Large intestine (tissue), 3 donors: Measurements from ENCODE around the gene TMEM87A. TPM values are rescaled to one million over a fixed set of nuclear protein-coding genes. Genes with fewer than 3 reads are reported as not detected.

Experiments
- DNase-seq, 2 donors: peaks; one replicate each; pipeline versions ENCODE4 v3.0.0 to v3.0.0-alpha.2; 2013
- H3K27ac ChIP-seq: one replicate; pipeline ENCODE4 v1.5.1; 2013; ENCODE audit warnings: low read length
- H3K27me3 ChIP-seq: 2 replicates; pipeline ENCODE4 v1.6.1; 2013; ENCODE audit warnings: low read length; ENCODE audit not compliant: control insufficient read depth, insufficient read depth
- H3K36me3 ChIP-seq: 2 replicates; pipeline ENCODE4 v1.6.1; 2013; ENCODE audit warnings: low read length; ENCODE audit not compliant: control insufficient read depth, insufficient read depth
- H3K4me1 ChIP-seq: one replicate; pipeline ENCODE4 v1.6.1; 2013; ENCODE audit warnings: low read length; ENCODE audit not compliant: control insufficient read depth, insufficient read depth
- H3K4me3 ChIP-seq: one replicate; pipeline ENCODE4 v1.5.1; 2013; ENCODE audit warnings: low read length
- H3K9me3 ChIP-seq: one replicate; pipeline ENCODE4 v1.6.1; 2013; ENCODE audit warnings: mild to moderate bottlenecking, low read depth, low read length, moderate library complexity; ENCODE audit not compliant: control insufficient read depth
- WGBS: methylation state at CpG from one replicate; pipeline ENCODE4 v1.1.5; 2013; ENCODE audit warnings: low lambda C conversion rate; ENCODE audit not compliant: insufficient coverage; 5-methylcytosine and 5-hydroxymethylcytosine counted together
- polyA plus RNA-seq: library from polyadenylated mRNA; unstranded; fragments of 120-200 nt; gene quantifications from one replicate; pipeline ENCODE4 v1.2.1, GENCODE V29; 2013

TMEM87A gene
- polyA plus RNA-seq, 1 donor, result 55.9 TPM

DNA sequence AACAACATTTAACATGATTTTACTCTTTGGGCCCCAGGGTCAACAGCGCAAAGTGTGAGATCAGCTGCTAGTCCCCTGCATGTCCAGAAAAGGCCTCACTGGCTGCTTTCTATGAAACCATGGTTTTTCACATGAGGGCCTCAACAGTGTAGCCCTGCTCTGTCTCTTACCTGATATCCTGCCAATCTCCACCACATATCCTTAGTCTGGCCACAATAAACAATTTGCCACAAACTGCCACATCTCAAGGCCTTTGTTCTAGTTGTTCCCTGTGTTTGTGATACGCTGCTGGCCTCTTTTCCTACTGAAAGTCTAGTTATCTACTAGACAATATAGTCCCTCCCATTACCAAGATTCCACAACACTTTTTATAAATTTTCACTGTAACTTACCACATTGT is 82.9 kb downstream of the TMEM87A start:
- Histone ChIP-seq H3K4me1 (no peaks in the 10 kb centered on the region), H3K9me3 (no peaks in the 10 kb centered on the region), H3K27me3 (no peaks in the 10 kb centered on the region), H3K4me3 (no peak overlapping the region), H3K36me3 (peaks cover 59% of the 10 kb centered on the region), H3K27ac (no peak overlapping the region)
- 90% methylated on average over 2 of the region's 2 CpGs for WGBS
- DNase-seq, result no peak

DNA sequence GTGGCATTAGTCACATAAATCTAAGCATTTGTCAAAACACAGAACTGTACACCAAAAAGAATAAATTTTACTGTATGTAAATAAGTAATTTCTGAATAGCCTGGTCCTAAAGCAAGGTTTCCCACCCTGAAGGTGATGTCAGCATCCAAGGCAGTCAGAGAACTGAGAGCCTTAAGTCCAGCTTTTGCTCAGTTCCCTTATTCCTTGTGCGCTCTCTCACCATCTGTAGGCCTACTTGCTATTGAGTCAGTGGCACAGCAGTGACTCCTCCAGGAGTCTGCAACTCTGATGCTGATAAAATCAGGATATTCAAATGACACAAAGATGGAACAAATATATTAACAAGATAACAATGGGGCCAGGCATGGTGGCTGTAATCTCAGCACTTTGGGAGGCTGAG is 87.4 kb downstream of the TMEM87A start:
- Histone ChIP-seq H3K27me3 (no peaks in the 10 kb centered on the region), H3K4me1 (no peaks in the 10 kb centered on the region), H3K9me3 (no peaks in the 10 kb centered on the region), H3K36me3 (peaks cover 78% of the 10 kb centered on the region), H3K4me3 (no peak overlapping the region), H3K27ac (no peak overlapping the region)
- WGBS, result no CpG with 5 or more reads among the region's 1 CpG
- DNase-seq, result no peak

GRCh38 chr15:42184736-42185135 is 88.5 kb downstream of the TMEM87A start:
- 100% methylated on average over 3 of the region's 4 CpGs for WGBS
- no peak overlapping the region for H3K4me3 ChIP-seq
- no peaks in the 10 kb centered on the region for H3K27me3 ChIP-seq
- no peak overlapping the region for H3K27ac ChIP-seq
- H3K9me3 ChIP-seq, result no peaks in the 10 kb centered on the region
- H3K4me1 ChIP-seq, result no peaks in the 10 kb centered on the region
- no peak for DNase-seq
- peaks cover 77% of the 10 kb centered on the region for H3K36me3 ChIP-seq

- Histone ChIP-seq H3K9me3 (no peaks in the 10 kb centered on the region), H3K4me3 (no peak overlapping the region), H3K4me1 (no peaks in the 10 kb centered on the region), H3K27ac (no peak overlapping the region), H3K27me3 (no peaks in the 10 kb centered on the region), H3K36me3 (peaks cover 79% of the 10 kb centered on the region)
- no peak for DNase-seq
- WGBS, result no CpG with 5 or more reads among the region's 5 CpGs
Measured at GRCh38 chr15:42184296-42184695, 88.9 kb downstream of the TMEM87A start.

DNA sequence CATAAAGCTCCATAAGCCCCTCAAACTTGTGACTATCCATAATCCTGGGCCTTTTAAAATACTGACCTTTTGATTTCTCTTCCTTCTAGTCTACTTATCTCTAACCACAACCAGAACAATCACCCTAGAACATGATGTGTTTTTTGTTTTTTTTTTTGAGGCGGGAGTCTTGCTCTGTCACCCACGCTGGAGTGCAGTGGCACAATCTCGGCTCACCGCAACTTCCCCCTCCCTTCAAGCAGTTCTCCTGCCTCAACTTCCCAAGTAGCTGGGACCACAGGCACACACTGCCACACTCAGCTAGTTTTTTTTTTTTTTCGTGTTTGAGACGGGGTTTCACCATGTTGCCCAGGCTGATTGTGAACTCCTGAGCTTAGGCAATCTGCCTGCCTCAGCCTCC is 90.3 kb downstream of the TMEM87A start:
- DNase-seq, result no peak
- Histone ChIP-seq H3K9me3 (no peaks in the 10 kb centered on the region), H3K36me3 (peaks cover 79% of the 10 kb centered on the region), H3K4me3 (no peak overlapping the region), H3K27ac (no peak overlapping the region), H3K27me3 (no peaks in the 10 kb centered on the region), H3K4me1 (no peaks in the 10 kb centered on the region)
- WGBS, result 100% methylated on average over 3 of the region's 6 CpGs

GRCh38 chr15:42182328-42182886 is 90.8 kb downstream of the TMEM87A start:
- no peaks in the 10 kb centered on the region for H3K4me1 ChIP-seq
- no peaks in the 10 kb centered on the region for H3K9me3 ChIP-seq
- peaks cover 77% of the 10 kb centered on the region for H3K36me3 ChIP-seq
- no peak overlapping the region for H3K27ac ChIP-seq
- DNase-seq, result no peak
- H3K4me3 ChIP-seq, result no peak overlapping the region
- H3K27me3 ChIP-seq, result no peaks in the 10 kb centered on the region
- no CpG with 5 or more reads among the region's 6 CpGs for WGBS

GRCh38 chr15:42178056-42178455 is 95.2 kb downstream of the TMEM87A start:
- no CpG with 5 or more reads among the region's 2 CpGs for WGBS

GRCh38 chr15:42175671-42176070 is 97.6 kb downstream of the TMEM87A start:
- no peak for DNase-seq
- Histone ChIP-seq H3K9me3 (no peaks in the 10 kb centered on the region), H3K4me3 (no peak overlapping the region), H3K27ac (no peak overlapping the region), H3K36me3 (peaks cover 76% of the 10 kb centered on the region), H3K4me1 (no peaks in the 10 kb centered on the region), H3K27me3 (no peaks in the 10 kb centered on the region)
- WGBS, result 100% methylated on average over 1 of the region's 5 CpGs

More at GRCh38 chr15:42178056-42178455, 95.2 kb downstream of the TMEM87A start:
- no peak for DNase-seq
- Histone ChIP-seq H3K36me3 (peaks cover 72% of the 10 kb centered on the region), H3K4me1 (no peaks in the 10 kb centered on the region), H3K27ac (no peak overlapping the region), H3K9me3 (no peaks in the 10 kb centered on the region), H3K4me3 (no peak overlapping the region), H3K27me3 (no peaks in the 10 kb centered on the region)

DNA sequence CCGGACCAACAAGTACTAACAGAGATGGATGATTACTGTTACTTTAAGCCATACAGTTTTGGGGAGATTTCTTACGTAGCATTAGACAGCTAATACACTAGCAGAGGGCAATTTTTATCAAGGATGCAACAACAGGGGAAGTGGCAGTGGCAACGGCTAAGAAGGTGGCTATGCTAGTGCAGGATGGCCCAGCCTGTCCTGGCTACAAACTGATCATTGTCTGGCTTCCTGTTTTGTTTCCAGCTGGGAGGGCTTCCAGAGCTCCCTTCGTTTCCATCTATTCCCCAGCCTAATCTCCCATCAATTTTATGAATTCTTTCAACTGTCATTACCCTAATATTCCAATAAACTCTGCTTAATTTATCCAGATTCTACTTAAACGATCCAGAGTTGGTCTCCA is 100.8 kb downstream of the TMEM87A start:
- H3K36me3 ChIP-seq, result peaks cover 75% of the 10 kb centered on the region
- H3K4me1 ChIP-seq, result no peaks in the 10 kb centered on the region
- WGBS, result 83% methylated on average over 1 of the region's 5 CpGs
- no peak overlapping the region for H3K27ac ChIP-seq
- no peak overlapping the region for H3K4me3 ChIP-seq
- H3K27me3 ChIP-seq, result no peaks in the 10 kb centered on the region
- DNase-seq, result no peak
- no peaks in the 10 kb centered on the region for H3K9me3 ChIP-seq

DNA sequence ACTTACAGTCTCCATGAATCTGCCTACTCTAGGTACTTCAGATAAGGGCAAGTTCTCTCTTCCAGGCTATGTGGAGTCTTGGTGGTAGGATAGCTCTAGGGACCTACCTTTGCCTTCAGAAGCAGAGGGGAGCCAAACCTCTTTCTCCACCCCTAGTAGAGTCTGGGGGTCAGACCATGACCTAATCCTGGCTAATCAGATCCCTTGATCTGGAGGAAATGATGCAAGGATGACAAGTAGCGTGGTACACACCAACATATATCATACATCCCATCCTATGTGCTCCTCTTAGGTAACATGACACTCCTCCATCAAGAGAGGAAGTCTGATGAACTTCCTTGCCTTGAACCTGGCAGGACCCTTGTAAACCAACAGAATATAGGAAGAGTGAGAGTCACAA is 101.4 kb downstream of the TMEM87A start:
- no peaks in the 10 kb centered on the region for H3K27me3 ChIP-seq
- peaks cover 77% of the 10 kb centered on the region for H3K36me3 ChIP-seq
- H3K4me1 ChIP-seq, result no peaks in the 10 kb centered on the region
- no CpG with 5 or more reads among the region's 1 CpG for WGBS
- DNase-seq, result no peak
- H3K4me3 ChIP-seq, result no peak overlapping the region
- no peak overlapping the region for H3K27ac ChIP-seq
- H3K9me3 ChIP-seq, result no peaks in the 10 kb centered on the region

DNA sequence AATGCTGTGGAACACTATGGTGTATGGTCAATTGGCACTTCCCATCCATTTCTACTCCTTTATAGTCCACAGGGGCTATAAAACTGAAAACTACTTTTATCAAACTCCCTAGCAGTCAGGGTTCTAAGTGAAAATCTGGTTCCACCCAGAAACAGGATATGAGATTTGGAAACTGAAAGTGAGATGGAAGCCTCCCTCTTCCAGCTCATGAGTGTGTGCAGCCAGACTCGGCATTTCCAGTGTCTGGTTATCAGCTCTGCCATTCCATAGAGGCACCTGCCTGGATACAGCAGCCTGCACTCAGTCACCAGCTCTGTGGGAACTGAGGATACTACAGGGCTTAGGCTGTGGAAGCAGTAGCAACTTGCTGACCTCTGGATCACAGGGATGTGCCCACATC is 102.1 kb downstream of the TMEM87A start:
- Histone ChIP-seq H3K4me1 (no peaks in the 10 kb centered on the region), H3K36me3 (peaks cover 82% of the 10 kb centered on the region), H3K27me3 (no peaks in the 10 kb centered on the region), H3K9me3 (no peaks in the 10 kb centered on the region), H3K4me3 (no peak overlapping the region), H3K27ac (no peak overlapping the region)
- peak in 1 of 2 donors; percentile 37 for DNase-seq
- no CpG with 5 or more reads among the region's 1 CpG for WGBS
